Fibroblast of lung (primary cell): ENCODE data around the gene PEPD. TPM values are rescaled to one million over a fixed set of nuclear protein-coding genes. Genes with fewer than 3 reads are reported as not detected.

Experiments used
- DNase-seq, 2 donors: peaks; one replicate each; pipeline versions ENCODE4 v3.0.0 to v3.0.0-alpha.2; 2010; ENCODE audit warnings: low read depth in 2 of 2
- H2AFZ ChIP-seq: 2 replicates; pipeline ENCODE4 v1.5.1; 2012; ENCODE audit warnings: low read length, control low read depth, inconsistent platforms
- H3K27ac ChIP-seq: 2 replicates; pipeline ENCODE4 v1.5.1; 2011; ENCODE audit warnings: low read length, control low read depth; ENCODE audit not compliant: insufficient read depth
- H3K27me3 ChIP-seq: 2 replicates; pipeline ENCODE4 v1.5.1; 2011; ENCODE audit warnings: mild to moderate bottlenecking, low read length; ENCODE audit not compliant: control insufficient read depth, insufficient read depth
- H3K36me3 ChIP-seq: 2 replicates; pipeline ENCODE4 v1.5.1; 2011; ENCODE audit warnings: low read length; ENCODE audit not compliant: control insufficient read depth, insufficient read depth
- H3K4me1 ChIP-seq: 2 replicates; pipeline ENCODE4 v1.5.1; 2011; ENCODE audit warnings: low read length; ENCODE audit not compliant: control insufficient read depth, insufficient read depth; ENCODE audit errors: extremely low read depth
- H3K4me2 ChIP-seq: 2 replicates; pipeline ENCODE4 v1.5.1; 2011; ENCODE audit warnings: low read length, control low read depth; ENCODE audit not compliant: insufficient read depth; ENCODE audit errors: extremely low read depth
- H3K4me3 ChIP-seq, 4 experiments: fragments of 200-600 bp in 1 of 4; sonication (generic) in 1 of 4; replicated peaks in 1 of 4; 2 replicates each; pipeline ENCODE4 v1.5.1; 2011 to 2016; ENCODE audit warnings: low read length in 4 of 4, low read depth in 3 of 4, mild to moderate bottlenecking in 3 of 4, control low read depth in 2 of 4, inconsistent platforms in 1 of 4, mixed read lengths in 1 of 4; ENCODE audit not compliant: insufficient read depth in 1 of 4; ENCODE audit errors: control extremely low read depth in 1 of 4
- H3K79me2 ChIP-seq: 2 replicates; pipeline ENCODE4 v1.5.1; 2012; ENCODE audit warnings: mild to moderate bottlenecking, low read length, inconsistent platforms; ENCODE audit not compliant: control insufficient read depth, insufficient read depth
- H3K9ac ChIP-seq: 2 replicates; pipeline ENCODE4 v1.5.1; 2011; ENCODE audit warnings: mild to moderate bottlenecking, low read length, control low read depth; ENCODE audit not compliant: insufficient read depth
- H3K9me3 ChIP-seq: 2 replicates; pipeline ENCODE4 v1.5.1; 2012; ENCODE audit warnings: low read depth, low read length; ENCODE audit not compliant: control insufficient read depth, insufficient read depth
- H4K20me1 ChIP-seq: 2 replicates; pipeline ENCODE4 v1.5.1; 2011; ENCODE audit warnings: low read length; ENCODE audit not compliant: control insufficient read depth, insufficient read depth; ENCODE audit errors: extremely low read depth
- CTCF ChIP-seq, 2 donors: IDR thresholded peaks in 1 of 2; conservative IDR thresholded peaks in 1 of 2; 1 replicate in 1 of 2; 2 replicates in 1 of 2; pipeline ENCODE4 v1.5.1; 2011 to 2012; ENCODE audit warnings: low read length in 2 of 2, control low read depth in 1 of 2, inconsistent platforms in 1 of 2, low read depth in 1 of 2, mild to moderate bottlenecking in 1 of 2
- EZH2 ChIP-seq: IDR thresholded peaks from 2 replicates; pipeline ENCODE4 v1.5.1; 2012; ENCODE audit warnings: low read length, control low read depth, mild to moderate bottlenecking; ENCODE audit errors: missing control alignments
- polyA plus RNA-seq, 2 donors: library from polyadenylated mRNA; depleted of rRNA in 1 of 2; stranded (reverse) in 1 of 2; unstranded in 1 of 2; fragments of >200 nt; gene quantifications; 2 replicates each; pipeline ENCODE4 v1.2.1, GENCODE V29; 2011 to 2012; ENCODE audit warnings: missing spikeins in 1 of 2
- total RNA-seq: library from RNA; depleted of rRNA; stranded (reverse); fragments of >200 nt; gene quantifications from 2 replicates; pipeline ENCODE4 v1.2.1, GENCODE V29; 2014

Gene PEPD
- total and polyA plus RNA-seq, 2 donors (not counting 1 experiment from before 2014, with no cell fraction given), result 59.8 to 81.9 TPM

- no peak overlapping the region for H2AFZ ChIP-seq
- no peaks in the 10 kb centered on the region for H4K20me1 ChIP-seq
- no peak for TF ChIP-seq CTCF (conservative IDR thresholded peaks at IDR 0.05 in 1 of 2, IDR thresholded peaks at IDR 0.05 in 1 of 2; ENCODE audit: low read depth in 1 of 2, low read length in 2 of 2)
- no peak for TF ChIP-seq EZH2
- H3K9me3 ChIP-seq, result no peaks in the 10 kb centered on the region
- H3K79me2 ChIP-seq, result no peaks in the 10 kb centered on the region
- no peaks in the 10 kb centered on the region for H3K4me1 ChIP-seq
- no peak overlapping the region for H3K4me3 ChIP-seq
- no peak overlapping the region for H3K27ac ChIP-seq
- no peaks in the 10 kb centered on the region for H3K27me3 ChIP-seq
- no peak overlapping the region for H3K9ac ChIP-seq
- no peaks in the 10 kb centered on the region for H3K36me3 ChIP-seq
- H3K4me2 ChIP-seq, result no peak overlapping the region
- DNase-seq, result no peak
Measured at GRCh38 chr19:33561261-33561660, 39.7 kb upstream of the PEPD start.

- Histone ChIP-seq H3K36me3 (no peaks in the 10 kb centered on the region), H3K27ac (no peak overlapping the region), H3K4me3 (no peak overlapping the region), H3K9me3 (no peaks in the 10 kb centered on the region), H3K4me2 (no peak overlapping the region), H4K20me1 (no peaks in the 10 kb centered on the region), H3K4me1 (no peaks in the 10 kb centered on the region), H3K27me3 (no peaks in the 10 kb centered on the region), H3K79me2 (no peaks in the 10 kb centered on the region), H2AFZ (no peak overlapping the region), H3K9ac (no peak overlapping the region)
- TF ChIP-seq EZH2 (no peak), CTCF (conservative IDR thresholded peaks at IDR 0.05 in 1 of 2, IDR thresholded peaks at IDR 0.05 in 1 of 2; ENCODE audit: low read depth in 1 of 2, low read length in 2 of 2) (no peak)
- DNase-seq, result no peak
Measured at GRCh38 chr19:33559996-33560395, 38.4 kb upstream of the PEPD start.

- Histone ChIP-seq H3K4me2 (no peak overlapping the region), H3K9me3 (no peaks in the 10 kb centered on the region), H3K79me2 (no peaks in the 10 kb centered on the region), H3K4me3 (no peak overlapping the region), H3K27ac (no peak overlapping the region), H3K4me1 (no peaks in the 10 kb centered on the region), H2AFZ (no peak overlapping the region), H3K9ac (no peak overlapping the region), H3K27me3 (no peaks in the 10 kb centered on the region), H4K20me1 (no peaks in the 10 kb centered on the region), H3K36me3 (no peaks in the 10 kb centered on the region)
- DNase-seq, result no peak
- TF ChIP-seq CTCF (conservative IDR thresholded peaks at IDR 0.05 in 1 of 2, IDR thresholded peaks at IDR 0.05 in 1 of 2; ENCODE audit: low read depth in 1 of 2, low read length in 2 of 2), result no peak
- TF ChIP-seq EZH2, result no peak
Measured at GRCh38 chr19:33558856-33559255, 37.3 kb upstream of the PEPD start.
